Mammary epithelial cell (primary cell): Measurements from ENCODE around the gene MED22.

Experiments
- CTCF ChIP-seq, 2 donors: IDR thresholded peaks in 1 of 2; conservative IDR thresholded peaks in 1 of 2; 2 replicates each; pipeline ENCODE4 v1.5.1; 2011 to 2012; ENCODE audit warnings: inconsistent platforms in 2 of 2, low read length in 2 of 2, mild to moderate bottlenecking in 2 of 2, control low read depth in 1 of 2, low read depth in 1 of 2; ENCODE audit not compliant: insufficient read depth in 1 of 2; ENCODE audit errors: extremely low read depth in 1 of 2
- EZH2 ChIP-seq: IDR thresholded peaks from 2 replicates; pipeline ENCODE4 v1.6.1; 2012; ENCODE audit warnings: low read length, inconsistent platforms, borderline replicate concordance

GRCh38 chr9:133322701-133323100 is 25.2 kb downstream of the MED22 start:
- TF ChIP-seq CTCF (conservative IDR thresholded peaks at IDR 0.05 in 1 of 2, IDR thresholded peaks at IDR 0.05 in 1 of 2; ENCODE audit: extremely low read depth in 1 of 2, insufficient read depth in 1 of 2, low read depth in 1 of 2, low read length in 2 of 2) (no peak), EZH2 (no peak)
